Liver (tissue), 9 donors: ENCODE results near the gene OSBP2. TPM values are rescaled to one million over a fixed set of nuclear protein-coding genes. Genes with fewer than 3 reads are reported as not detected.

Source experiments
- DNase-seq: peaks from one replicate; pipeline ENCODE4 v3.0.0-alpha.2; 2017; ENCODE audit warnings: low spot score
- H3K27ac ChIP-seq, 2 donors: one replicate each; pipeline ENCODE4 v1.7.0; 2013; ENCODE audit warnings: inconsistent platforms in 2 of 2, low read length in 2 of 2, control low read depth in 1 of 2, low read depth in 1 of 2, mild to moderate bottlenecking in 1 of 2
- H3K27me3 ChIP-seq, 4 donors: one replicate each; pipeline versions ENCODE4 v1.6.1 to v1.7.0; 2013; ENCODE audit warnings: low read length in 3 of 4, inconsistent platforms in 1 of 4, mild to moderate bottlenecking in 1 of 4, moderate library complexity in 1 of 4; ENCODE audit not compliant: control insufficient read depth in 4 of 4, insufficient read depth in 4 of 4
- H3K36me3 ChIP-seq, 4 donors: one replicate each; pipeline versions ENCODE4 v1.6.1 to v1.7.0; 2013; ENCODE audit warnings: low read length in 3 of 4, mild to moderate bottlenecking in 3 of 4, low read depth in 1 of 4, moderate library complexity in 1 of 4; ENCODE audit not compliant: control insufficient read depth in 4 of 4, insufficient read depth in 3 of 4
- H3K4me1 ChIP-seq, 4 donors: one replicate each; pipeline versions ENCODE4 v1.6.1 to v1.7.0; 2013; ENCODE audit warnings: low read length in 3 of 4, mild to moderate bottlenecking in 3 of 4, moderate library complexity in 1 of 4; ENCODE audit not compliant: control insufficient read depth in 4 of 4, insufficient read depth in 4 of 4
- H3K4me3 ChIP-seq, 3 donors: one replicate each; pipeline versions ENCODE4 v1.6.1 to v1.7.0; 2013; ENCODE audit warnings: low read length in 3 of 3, control low read depth in 1 of 3, low read depth in 1 of 3, mild to moderate bottlenecking in 1 of 3
- H3K9ac ChIP-seq, 2 donors: one replicate each; pipeline ENCODE4 v1.7.0; 2013; ENCODE audit warnings: low read length in 2 of 2, mild to moderate bottlenecking in 2 of 2, moderate library complexity in 2 of 2, control low read depth in 1 of 2, low read depth in 1 of 2
- H3K9me3 ChIP-seq, 4 donors: one replicate each; pipeline versions ENCODE4 v1.6.1 to v1.7.0; 2013; ENCODE audit warnings: low read length in 3 of 4; ENCODE audit not compliant: control insufficient read depth in 4 of 4
- EGR1 ChIP-seq, 2 donors: IDR thresholded peaks; 2 replicates each; pipeline ENCODE4 v1.6.1; 2016 to 2018; ENCODE audit warnings: antibody characterized with exemption in 2 of 2, low read depth in 2 of 2
- FOXA1 ChIP-seq: IDR thresholded peaks from 2 replicates; pipeline ENCODE4 v1.6.1; 2016; ENCODE audit warnings: antibody characterized with exemption
- FOXA2 ChIP-seq: IDR thresholded peaks from 2 replicates; pipeline ENCODE4 v1.6.1; 2016; ENCODE audit warnings: antibody characterized with exemption
- GABPA ChIP-seq, 2 donors: IDR thresholded peaks in 1 of 2; conservative IDR thresholded peaks in 1 of 2; 2 replicates each; pipeline ENCODE4 v1.6.1; 2016; ENCODE audit warnings: antibody characterized with exemption in 2 of 2, mild to moderate bottlenecking in 1 of 2, moderate library complexity in 1 of 2
- HNF4A ChIP-seq, 2 donors: conservative IDR thresholded peaks; 2 replicates each; pipeline ENCODE4 v1.6.1; 2016; ENCODE audit warnings: antibody characterized with exemption in 2 of 2, mild to moderate bottlenecking in 2 of 2
- JUND ChIP-seq, 2 donors: IDR thresholded peaks; 2 replicates each; pipeline ENCODE4 v1.6.1; 2016; ENCODE audit warnings: antibody characterized with exemption in 2 of 2
- NR2F2 ChIP-seq: IDR thresholded peaks from 2 replicates; pipeline ENCODE4 v1.6.1; 2016; ENCODE audit warnings: antibody characterized with exemption
- RAD21 ChIP-seq, 2 donors: IDR thresholded peaks; 2 replicates each; pipeline ENCODE4 v1.6.1; 2016; ENCODE audit warnings: antibody characterized with exemption in 2 of 2, mild to moderate bottlenecking in 2 of 2
- TAF1 ChIP-seq: conservative IDR thresholded peaks from 2 replicates; pipeline ENCODE4 v1.6.1; 2016; ENCODE audit warnings: antibody characterized with exemption, mild to moderate bottlenecking
- YY1 ChIP-seq: IDR thresholded peaks from 2 replicates; pipeline ENCODE4 v1.6.1; 2016; ENCODE audit warnings: antibody characterized with exemption, mild to moderate bottlenecking
- ZBTB33 ChIP-seq: IDR thresholded peaks from 2 replicates; pipeline ENCODE4 v1.6.1; 2016; ENCODE audit warnings: antibody characterized with exemption
- WGBS: extraction: QIAGEN DNeasy Blood & Tissue Kit; methylation state at CpG from one replicate; pipeline ENCODE4 v1.1.7; 2013; 5-methylcytosine and 5-hydroxymethylcytosine counted together
- polyA plus RNA-seq, 2 donors: library from polyadenylated mRNA; stranded (reverse) in 1 of 2; unstranded in 1 of 2; fragments of 200-250 nt in 1 of 2; fragments of >200 nt in 1 of 2; fragmentation: Nextera tagmentation in 1 of 2; extraction: Ambion mirVana in 1 of 2; gene quantifications; one replicate each; pipeline versions ENCODE4 v1.2.1 to v1.2.3, GENCODE V29; 2013 to 2015
- total RNA-seq, 2 donors: library from RNA; depleted of rRNA; stranded (reverse); fragments of >200 nt; gene quantifications; one replicate each; pipeline ENCODE4 v1.2.3, GENCODE V29; 2014
- TF ChIP-seq, protein P1 (sequence below): fragments of 150-350 bp; IDR thresholded peaks from 2 replicates; pipeline ENCODE4 v1.5.1; 2017; ENCODE audit warnings: improper control_type of control experiment, low read depth, low read length; ENCODE audit not compliant: missing input control
- TF ChIP-seq, protein P2 (sequence below): IDR thresholded peaks from 2 replicates; pipeline ENCODE4 v1.6.1; 2016; ENCODE audit warnings: antibody characterized with exemption, mild to moderate bottlenecking
- TF ChIP-seq, protein P3 (sequence below): IDR thresholded peaks from 2 replicates; pipeline ENCODE4 v1.6.1; 2016; ENCODE audit warnings: antibody characterized with exemption
- donor health status: healthy.
- donor health status: healthy.
- donor health status: healthy.
- donor health status: healthy.
- donor health status: healthy.

Gene OSBP2
- total and polyA plus RNA-seq, 4 donors = 0.43 to 192 (median 0.86) TPM

DNA sequence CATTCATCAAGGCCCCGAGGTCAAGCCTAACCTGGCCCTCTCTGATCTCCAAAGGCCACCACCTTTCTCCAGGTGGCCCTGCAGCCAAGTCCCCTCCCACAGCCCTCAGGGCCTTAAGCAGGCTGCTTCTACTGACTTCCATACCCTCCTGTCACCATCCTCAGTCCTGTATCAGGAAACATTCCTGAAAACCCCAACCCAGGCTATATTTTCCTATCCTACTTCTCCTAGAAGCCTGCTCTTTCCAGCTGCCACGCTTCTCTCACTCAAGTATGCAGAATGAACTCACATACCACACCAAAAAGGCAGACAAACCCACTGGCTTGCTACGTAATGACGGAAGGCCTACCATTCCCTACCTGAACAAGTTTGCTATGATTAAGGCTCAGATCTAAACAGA lies 250.3 kb downstream of the OSBP2 start:
- TF ChIP-seq TAF1 = no peak
- no peak for TF ChIP-seq GABPA (IDR thresholded peaks at IDR 0.05 in 1 of 2, conservative IDR thresholded peaks at IDR 0.05 in 1 of 2)
- no peak for TF ChIP-seq EGR1 (IDR thresholded peaks at IDR 0.05; ENCODE audit: low read depth in 2 of 2)
- no peak for TF ChIP-seq NR2F2
- TF ChIP-seq, protein P1, sequence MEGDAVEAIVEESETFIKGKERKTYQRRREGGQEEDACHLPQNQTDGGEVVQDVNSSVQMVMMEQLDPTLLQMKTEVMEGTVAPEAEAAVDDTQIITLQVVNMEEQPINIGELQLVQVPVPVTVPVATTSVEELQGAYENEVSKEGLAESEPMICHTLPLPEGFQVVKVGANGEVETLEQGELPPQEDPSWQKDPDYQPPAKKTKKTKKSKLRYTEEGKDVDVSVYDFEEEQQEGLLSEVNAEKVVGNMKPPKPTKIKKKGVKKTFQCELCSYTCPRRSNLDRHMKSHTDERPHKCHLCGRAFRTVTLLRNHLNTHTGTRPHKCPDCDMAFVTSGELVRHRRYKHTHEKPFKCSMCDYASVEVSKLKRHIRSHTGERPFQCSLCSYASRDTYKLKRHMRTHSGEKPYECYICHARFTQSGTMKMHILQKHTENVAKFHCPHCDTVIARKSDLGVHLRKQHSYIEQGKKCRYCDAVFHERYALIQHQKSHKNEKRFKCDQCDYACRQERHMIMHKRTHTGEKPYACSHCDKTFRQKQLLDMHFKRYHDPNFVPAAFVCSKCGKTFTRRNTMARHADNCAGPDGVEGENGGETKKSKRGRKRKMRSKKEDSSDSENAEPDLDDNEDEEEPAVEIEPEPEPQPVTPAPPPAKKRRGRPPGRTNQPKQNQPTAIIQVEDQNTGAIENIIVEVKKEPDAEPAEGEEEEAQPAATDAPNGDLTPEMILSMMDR = no peak
- TF ChIP-seq YY1 = no peak
- Histone ChIP-seq H3K27ac (no peak overlapping the region), H3K9me3 (no peaks in the 10 kb centered on the region), H3K4me3 (no peak overlapping the region), H3K9ac (no peak overlapping the region), H3K36me3 (peaks cover 13 to 86% (median 72%) of the 10 kb centered on the region in 4 donors), H3K4me1 (no peaks in the 10 kb centered on the region), H3K27me3 (no peaks in the 10 kb centered on the region)
- DNase-seq = no peak
- WGBS = 93% methylated on average over 4 of the region's 4 CpGs

DNA sequence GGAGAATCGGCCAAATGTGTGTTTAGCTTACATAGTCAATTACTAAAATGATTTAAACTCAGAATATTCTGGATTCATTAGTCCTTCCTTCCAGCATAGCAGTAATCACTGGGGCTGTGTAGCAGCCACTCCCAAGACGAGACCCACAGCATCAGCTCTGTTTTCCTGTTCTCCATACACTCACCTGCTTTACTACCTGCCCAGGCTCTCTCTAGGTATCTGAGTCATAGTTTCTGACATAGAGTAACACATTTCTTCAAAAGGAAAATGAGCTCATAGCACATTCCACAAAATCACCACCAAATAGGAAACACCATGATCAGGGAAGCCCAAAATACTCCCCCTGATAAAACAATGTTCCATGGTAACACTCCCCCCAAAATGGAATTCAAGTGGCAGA lies 251.0 kb downstream of the OSBP2 start:
- TF ChIP-seq, protein P2, sequence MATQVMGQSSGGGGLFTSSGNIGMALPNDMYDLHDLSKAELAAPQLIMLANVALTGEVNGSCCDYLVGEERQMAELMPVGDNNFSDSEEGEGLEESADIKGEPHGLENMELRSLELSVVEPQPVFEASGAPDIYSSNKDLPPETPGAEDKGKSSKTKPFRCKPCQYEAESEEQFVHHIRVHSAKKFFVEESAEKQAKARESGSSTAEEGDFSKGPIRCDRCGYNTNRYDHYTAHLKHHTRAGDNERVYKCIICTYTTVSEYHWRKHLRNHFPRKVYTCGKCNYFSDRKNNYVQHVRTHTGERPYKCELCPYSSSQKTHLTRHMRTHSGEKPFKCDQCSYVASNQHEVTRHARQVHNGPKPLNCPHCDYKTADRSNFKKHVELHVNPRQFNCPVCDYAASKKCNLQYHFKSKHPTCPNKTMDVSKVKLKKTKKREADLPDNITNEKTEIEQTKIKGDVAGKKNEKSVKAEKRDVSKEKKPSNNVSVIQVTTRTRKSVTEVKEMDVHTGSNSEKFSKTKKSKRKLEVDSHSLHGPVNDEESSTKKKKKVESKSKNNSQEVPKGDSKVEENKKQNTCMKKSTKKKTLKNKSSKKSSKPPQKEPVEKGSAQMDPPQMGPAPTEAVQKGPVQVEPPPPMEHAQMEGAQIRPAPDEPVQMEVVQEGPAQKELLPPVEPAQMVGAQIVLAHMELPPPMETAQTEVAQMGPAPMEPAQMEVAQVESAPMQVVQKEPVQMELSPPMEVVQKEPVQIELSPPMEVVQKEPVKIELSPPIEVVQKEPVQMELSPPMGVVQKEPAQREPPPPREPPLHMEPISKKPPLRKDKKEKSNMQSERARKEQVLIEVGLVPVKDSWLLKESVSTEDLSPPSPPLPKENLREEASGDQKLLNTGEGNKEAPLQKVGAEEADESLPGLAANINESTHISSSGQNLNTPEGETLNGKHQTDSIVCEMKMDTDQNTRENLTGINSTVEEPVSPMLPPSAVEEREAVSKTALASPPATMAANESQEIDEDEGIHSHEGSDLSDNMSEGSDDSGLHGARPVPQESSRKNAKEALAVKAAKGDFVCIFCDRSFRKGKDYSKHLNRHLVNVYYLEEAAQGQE = no peak
- no peak for TF ChIP-seq ZBTB33
- H3K4me1 ChIP-seq = no peaks in the 10 kb centered on the region

GRCh38 chr22:30946354-30946753 lies 251.7 kb downstream of the OSBP2 start:
- peaks cover 10 to 78% (median 63%) of the 10 kb centered on the region in 4 donors for H3K36me3 ChIP-seq
- H3K4me1 ChIP-seq = no peaks in the 10 kb centered on the region
- WGBS = 71% methylated on average over 7 of the region's 7 CpGs
- no peak overlapping the region for H3K9ac ChIP-seq
- H3K27me3 ChIP-seq = no peaks in the 10 kb centered on the region
- no peak overlapping the region for H3K4me3 ChIP-seq
- DNase-seq = no peak
- no peak overlapping the region for H3K27ac ChIP-seq
- no peaks in the 10 kb centered on the region for H3K9me3 ChIP-seq
- TF ChIP-seq, protein P3, sequence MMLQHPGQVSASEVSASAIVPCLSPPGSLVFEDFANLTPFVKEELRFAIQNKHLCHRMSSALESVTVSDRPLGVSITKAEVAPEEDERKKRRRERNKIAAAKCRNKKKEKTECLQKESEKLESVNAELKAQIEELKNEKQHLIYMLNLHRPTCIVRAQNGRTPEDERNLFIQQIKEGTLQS = no peak
- TF ChIP-seq YY1 (no peak), RAD21 (IDR thresholded peaks at IDR 0.05) (no peak), ZBTB33 (no peak), HNF4A (conservative IDR thresholded peaks at IDR 0.05) (no peak), FOXA2 (no peak), JUND (IDR thresholded peaks at IDR 0.05) (no peak), FOXA1 (no peak), TAF1 (no peak)
- TF ChIP-seq, protein P2 = no peak

More for the DNA sequence above, 251.0 kb downstream of the OSBP2 start:
- Histone ChIP-seq H3K9me3 (no peaks in the 10 kb centered on the region), H3K9ac (no peak overlapping the region), H3K27me3 (no peaks in the 10 kb centered on the region), H3K4me3 (no peak overlapping the region), H3K36me3 (peaks cover 10 to 83% (median 67%) of the 10 kb centered on the region in 4 donors), H3K27ac (no peak overlapping the region)
- DNase-seq = no peak
- WGBS = 95% methylated on average over 2 of the region's 2 CpGs
